GM21390 (cell line): ENCODE measurements around the gene ALDH1L1.

Source experiments
- ATAC-seq: cut with Tn5 transposase; IDR thresholded peaks from one replicate; pipeline ENCODE4 v1.9.1; 2021; ENCODE audit not compliant: unreplicated experiment

The ALDH1L1 gene

GRCh38 chr3:126180477-126181397 is at the start of gene ALDH1L1:
Gene ALDH1L1, minus strand, starts transcription at chr3:126180586. Its CDS starts 19,607 bp downstream, at chr3:126160979.
- no peak for ATAC-seq

GRCh38 chr3:126226374-126226773 is 46.0 kb upstream of the ALDH1L1 start:
- no peak for ATAC-seq

GRCh38 chr3:126216416-126216815 is 36.0 kb upstream of the ALDH1L1 start:
- ATAC-seq = no peak

- no peak for ATAC-seq
These were observed 33.1 kb upstream of the ALDH1L1 start for GRCh38 chr3:126213379-126214028.

GRCh38 chr3:126212620-126213378 is 32.4 kb upstream of the ALDH1L1 start:
- ATAC-seq = no peak

- ATAC-seq = no peak
These were observed 31.8 kb upstream of the ALDH1L1 start for GRCh38 chr3:126212250-126212619.

- ATAC-seq = no peak
These were observed 31.2 kb upstream of the ALDH1L1 start for GRCh38 chr3:126211569-126211968.

- ATAC-seq = no peak
These were observed 30.2 kb upstream of the ALDH1L1 start for GRCh38 chr3:126210606-126211005.

- no peak for ATAC-seq
These were observed 29.4 kb upstream of the ALDH1L1 start for GRCh38 chr3:126209741-126210140.

- no peak for ATAC-seq
These were observed 28.3 kb upstream of the ALDH1L1 start for GRCh38 chr3:126208606-126209256.

- no peak for ATAC-seq
These were observed 27.8 kb upstream of the ALDH1L1 start for GRCh38 chr3:126208182-126208581.

- ATAC-seq = no peak
These were observed 26.8 kb upstream of the ALDH1L1 start for GRCh38 chr3:126207166-126207565.

GRCh38 chr3:126205717-126206655 is 25.6 kb upstream of the ALDH1L1 start:
- ATAC-seq = no peak

GRCh38 chr3:126202680-126203079 is 22.3 kb upstream of the ALDH1L1 start:
- ATAC-seq = no peak

GRCh38 chr3:126202276-126202675 is 21.9 kb upstream of the ALDH1L1 start:
- no peak for ATAC-seq

- ATAC-seq = no peak
These were observed 20.8 kb upstream of the ALDH1L1 start for GRCh38 chr3:126201168-126201567.

GRCh38 chr3:126200534-126200933 is 20.1 kb upstream of the ALDH1L1 start:
- no peak for ATAC-seq

- no peak for ATAC-seq
These were observed 18.9 kb upstream of the ALDH1L1 start for GRCh38 chr3:126199256-126199655.

GRCh38 chr3:126197854-126198584 is 17.6 kb upstream of the ALDH1L1 start:
- ATAC-seq = no peak
